GM12878 (cell line): Measurements from ENCODE around the gene SELENOO. TPM values are rescaled to one million over a fixed set of nuclear protein-coding genes. Genes with fewer than 3 reads are reported as not detected.

Source experiments
- ATAC-seq: fragments of 200-7000 bp; cut with Tn5 transposase; 3 replicates; pipeline ENCODE4 v1.9.1; 2020; ENCODE audit warnings: mild to moderate bottlenecking, moderate library complexity
- BruUV-seq: library from RNA; stranded (reverse); fragments of 400-500 nt; replicated peaks from 2 replicates; lab custom pipeline; 2021; lab: Mats Ljungman, UMichigan
- CTCF ChIA-PET: fragments of 300-600 bp; sonication (Branson Sonifier 250); formaldehyde crosslinking; extraction: SDS; loops from one replicate; lab custom pipeline; 2021; ENCODE audit warnings: inconsistent platforms; lab: Yijun Ruan, JAX
- POLR2A ChIA-PET: fragments of 350-600 bp; formaldehyde crosslinking; extraction: SDS; loops from one replicate; lab custom pipeline; 2021; ENCODE audit warnings: inconsistent platforms; lab: Charles Lee
- RAD21 ChIA-PET: fragments of 300-600 bp; sonication (Branson Sonifier 250); formaldehyde crosslinking; loops from one replicate; lab custom pipeline; 2023; ENCODE audit warnings: antibody characterized with exemption; ENCODE audit not compliant: unreplicated experiment; lab: Charles Lee
- SMC1A ChIA-PET: fragments of 300-600 bp; sonication (Branson Sonifier 250); formaldehyde crosslinking; loops from one replicate; lab custom pipeline; 2023; ENCODE audit not compliant: unreplicated experiment, uncharacterized antibody; lab: Charles Lee
- DNase-seq: peaks from one replicate; pipeline ENCODE4 v3.0.0-alpha.2; 2011; ENCODE audit warnings: low read depth, low spot score
- FAIRE-seq: peaks from 3 replicates; lab custom pipeline; 2011; peaks lifted over from hg19 to GRCh38; lab: Jason Lieb, UNC
- H2AFZ ChIP-seq: 2 replicates; pipeline ENCODE4 v1.6.0; 2011; ENCODE audit warnings: low read depth, low read length, control low read depth; ENCODE audit not compliant: control insufficient read depth
- H3K27ac ChIP-seq: 2 replicates; pipeline ENCODE4 v1.5.1; 2011; ENCODE audit warnings: control low read depth; ENCODE audit not compliant: control insufficient read depth, insufficient read depth
- H3K27me3 ChIP-seq, 2 experiments: replicated peaks in 1 of 2; 2 replicates each; pipeline versions ENCODE4 v1.6.0 to v1.6.1; 2011; ENCODE audit warnings: low read length in 1 of 2; ENCODE audit not compliant: control insufficient read depth in 2 of 2, insufficient read depth in 2 of 2
- H3K36me3 ChIP-seq, 2 experiments: 2 replicates each; pipeline ENCODE4 v1.5.1; 2011; ENCODE audit warnings: low read length in 1 of 2; ENCODE audit not compliant: control insufficient read depth in 2 of 2, insufficient read depth in 2 of 2
- H3K4me1 ChIP-seq: 2 replicates; pipeline ENCODE4 v1.6.1; 2011; ENCODE audit warnings: mild to moderate bottlenecking, low read length, moderate library complexity, mixed read lengths; ENCODE audit not compliant: control insufficient read depth, insufficient read depth
- H3K4me2 ChIP-seq: 2 replicates; pipeline ENCODE4 v1.6.0; 2011; ENCODE audit warnings: control low read depth; ENCODE audit not compliant: control insufficient read depth, insufficient read depth
- H3K4me3 ChIP-seq: fragments of 200-600 bp; sonication (generic); 2 replicates; pipeline ENCODE4 v1.5.1; 2016
- H3K79me2 ChIP-seq: 2 replicates; pipeline ENCODE4 v1.6.0; 2011; ENCODE audit warnings: low read length; ENCODE audit not compliant: control insufficient read depth, insufficient read depth
- H3K9ac ChIP-seq: 2 replicates; pipeline ENCODE4 v1.8.0; 2011; ENCODE audit warnings: low read length, control low read depth, mixed read lengths; ENCODE audit not compliant: control insufficient read depth, insufficient read depth
- H3K9me3 ChIP-seq: replicated peaks from 3 replicates; pipeline ENCODE4 v1.5.1; 2011; ENCODE audit warnings: mild to moderate bottlenecking, low read length; ENCODE audit not compliant: control insufficient read depth, insufficient read depth
- H4K20me1 ChIP-seq: 2 replicates; pipeline ENCODE4 v1.6.0; 2011; ENCODE audit not compliant: control insufficient read depth, insufficient read depth
- BCLAF1 ChIP-seq: fragments of 450-650 bp; IDR thresholded peaks from 2 replicates; pipeline ENCODE4 v1.6.1; 2017; ENCODE audit warnings: antibody characterized with exemption, mild to moderate bottlenecking, moderate library complexity
- BRCA1 ChIP-seq: IDR thresholded peaks from 2 replicates; pipeline ENCODE4 v1.6.1; 2011; ENCODE audit warnings: low read depth, low read length, improper control_type of control experiment
- CBFB ChIP-seq: IDR thresholded peaks from 2 replicates; pipeline ENCODE4 v1.6.1; 2016; ENCODE audit warnings: antibody characterized with exemption, low read depth
- CBX3 ChIP-seq: fragments of 200-600 bp; sonication (generic); IDR thresholded peaks from 2 replicates; pipeline ENCODE4 v1.6.1; 2016; ENCODE audit warnings: low read depth, borderline replicate concordance
- EED ChIP-seq: sonication (generic); IDR thresholded peaks from 2 replicates; pipeline ENCODE4 v1.6.1; 2016; ENCODE audit warnings: antibody characterized with exemption, low read depth
- ETV6 ChIP-seq, 2 experiments: fragments of 450-650 bp in 1 of 2; IDR thresholded peaks in 1 of 2; conservative IDR thresholded peaks in 1 of 2; 2 replicates each; pipeline ENCODE4 v1.6.1; 2014; ENCODE audit warnings: antibody characterized with exemption in 1 of 2, borderline replicate concordance in 1 of 2, low read depth in 1 of 2, mild to moderate bottlenecking in 1 of 2, moderate library complexity in 1 of 2
- FOXK2 ChIP-seq: fragments of 450-650 bp; IDR thresholded peaks from 2 replicates; pipeline ENCODE4 v1.6.1; 2017; ENCODE audit warnings: mild to moderate bottlenecking, moderate library complexity
- MTA3 ChIP-seq: IDR thresholded peaks from 2 replicates; pipeline ENCODE4 v1.6.1; 2012; ENCODE audit warnings: low read length, inconsistent platforms, borderline replicate concordance
- NFIC ChIP-seq: IDR thresholded peaks from 2 replicates; pipeline ENCODE4 v1.6.1; 2012; ENCODE audit warnings: low read depth, mild to moderate bottlenecking, inconsistent platforms, low read length, moderate library complexity
- NR2C1 ChIP-seq: fragments of 450-650 bp; IDR thresholded peaks from 2 replicates; pipeline ENCODE4 v1.6.1; 2017; ENCODE audit warnings: antibody characterized with exemption, mild to moderate bottlenecking, moderate library complexity
- RUNX3 ChIP-seq: IDR thresholded peaks from 2 replicates; pipeline ENCODE4 v1.6.1; 2012; ENCODE audit warnings: low read length, inconsistent platforms
- SKIL ChIP-seq: fragments of 450-650 bp; IDR thresholded peaks from 2 replicates; pipeline ENCODE4 v1.6.1; 2017; ENCODE audit warnings: mild to moderate bottlenecking, low read depth, inconsistent platforms; ENCODE audit not compliant: poor library complexity, severe bottlenecking
- SPI1 ChIP-seq: IDR thresholded peaks from 2 replicates; pipeline ENCODE4 v1.6.1; 2011; ENCODE audit warnings: low read depth, mild to moderate bottlenecking, low read length, moderate library complexity, borderline replicate concordance; ENCODE audit not compliant: insufficient read depth
- SRF ChIP-seq, 2 experiments: IDR thresholded peaks; 2 replicates each; pipeline ENCODE4 v1.6.1; 2011; ENCODE audit warnings: low read depth in 2 of 2, low read length in 2 of 2, mild to moderate bottlenecking in 1 of 2, moderate library complexity in 1 of 2
- ZNF24 ChIP-seq: fragments of 450-650 bp; IDR thresholded peaks from 2 replicates; pipeline ENCODE4 v1.6.1; 2017; ENCODE audit warnings: antibody characterized with exemption, mild to moderate bottlenecking
- WGBS: methylation state at CpG from one replicate; pipeline ENCODE4 v1.1.6; 2016; ENCODE audit warnings: low lambda C conversion rate; ENCODE audit not compliant: insufficient replicate concordance, insufficient coverage; ENCODE audit errors: missing lambda C conversion rate; 5-methylcytosine and 5-hydroxymethylcytosine counted together
- in situ Hi-C: fragments of 300-500 bp; cut with MboI; formaldehyde crosslinking; loops from 9 replicates; pipeline ENCODE4 v1.14.3; 2018; ENCODE audit warnings: mixed read lengths
- intact Hi-C: fragments of 100-400 bp; cut with micrococcal nuclease; formaldehyde crosslinking; loops from one replicate; pipeline ENCODE4 v1.14.2; 2022; ENCODE audit not compliant: unreplicated experiment
- polyA plus RNA-seq, 11 experiments: library from polyadenylated mRNA; depleted of rRNA in 4 of 11; unstranded in 6 of 11; stranded (reverse) in 5 of 11; fragments of >200 nt; fragmentation: Nextera tagmentation in 4 of 11; fragmentation: Illumina TruSeq in 1 of 11; extraction: Ambion mirVana in 4 of 11; extraction: Trizol in 1 of 11; gene quantifications; 1 replicate in 1 of 11; 2 replicates in 10 of 11; pipeline versions ENCODE4 v1.2.1 to v1.2.3, GENCODE V29; 2011 to 2016; ENCODE audit warnings: inconsistent platforms in 2 of 11, missing spikeins in 2 of 11, low read depth in 1 of 11
- total RNA-seq, 4 experiments: library from RNA; depleted of rRNA in 3 of 4; stranded (reverse); fragments of >200 nt in 3 of 4; fragmentation: Illumina TruSeq in 1 of 4; extraction: Trizol in 1 of 4; gene quantifications; 2 replicates each; pipeline versions ENCODE4 v1.2.1 to v1.2.3, GENCODE V29; 2013 to 2021

Gene SELENOO
- total and polyA plus RNA-seq, 10 of the 15 experiments (the other 5 are each of a cell fraction or from before 2014, with no cell fraction given), result 0.42 to 23.3 (median 3.3) TPM

- Histone ChIP-seq H3K79me2 (peaks cover 8% of the 10 kb centered on the region), H3K9ac (no peak overlapping the region), H2AFZ (no peak overlapping the region), H3K36me3 (no peaks in the 10 kb centered on the region), H3K4me1 (peaks cover 14% of the 10 kb centered on the region), H3K9me3 (no peaks in the 10 kb centered on the region), H4K20me1 (no peaks in the 10 kb centered on the region), H3K27me3 (no peaks in the 10 kb centered on the region), H3K4me3 (no peak overlapping the region), H3K27ac (no peak overlapping the region), H3K4me2 (no peak overlapping the region)
- ChIA-PET SMC1A (interaction anchor here (1.2 to 1.4 kb wide), 2 partner anchors 10 to 12 kb away, joined by 3 read pairs; partner anchors contain the start of gene HDAC10), RAD21 (no interaction called here), CTCF (interaction anchor here (0.6 to 1.3 kb wide), 2 partner anchors 11 to 62 kb away, joined by 3 to 10 read pairs; partner anchors contain the start of gene HDAC10), POLR2A (interaction anchor here (0.7 to 3.3 kb wide), 3 partner anchors 8 to 21 kb away, joined by 3 to 15 read pairs (median 5); partner anchors contain the start of gene HDAC10)
- 66% methylated on average over 9 of the region's 9 CpGs for WGBS
- ATAC-seq (no peak), DNase-seq (no peak), FAIRE-seq (no peak)
- in situ Hi-C loops, result no loop called here
- intact Hi-C loops, result no loop called here
- no peak for TF ChIP-seq FOXK2
- no peak for TF ChIP-seq EED
- no peak for TF ChIP-seq NR2C1
- TF ChIP-seq SKIL, result no peak
- no peak for TF ChIP-seq NFIC
- no peak for TF ChIP-seq ETV6 (conservative IDR thresholded peaks at IDR 0.05 in 1 of 2, IDR thresholded peaks at IDR 0.05 in 1 of 2; ENCODE audit: borderline replicate concordance in 1 of 2, low read depth in 1 of 2)
- TF ChIP-seq RUNX3, result no peak
- TF ChIP-seq BCLAF1, result no peak
- TF ChIP-seq ZNF24, result no peak
- no peak for TF ChIP-seq SPI1
- TF ChIP-seq CBFB, result no peak
- TF ChIP-seq MTA3, result no peak
- TF ChIP-seq CBX3, result no peak
- TF ChIP-seq SRF (IDR thresholded peaks at IDR 0.05; ENCODE audit: low read depth in 2 of 2, low read length in 2 of 2), result no peak
- no peak for TF ChIP-seq BRCA1
- BruUV-seq, result no TSS peak
These were observed 62.3 kb downstream of the SELENOO start for GRCh38 chr22:50262973-50263617.
